Caco-2 (cell line): Measurements from ENCODE around the gene ECT2. TPM values are rescaled to one million over a fixed set of nuclear protein-coding genes. Genes with fewer than 3 reads are reported as not detected.

Experiments used
- BruUV-seq: library from RNA; stranded (reverse); fragments of 400-500 nt; replicated peaks from 2 replicates; lab custom pipeline; 2021; lab: Mats Ljungman, UMichigan
- CTCF ChIA-PET: fragments of 300-600 bp; sonication (Branson Sonifier 250); formaldehyde crosslinking; loops from one replicate; lab custom pipeline; 2022; ENCODE audit warnings: antibody characterized with exemption; lab: Charles Lee
- POLR2A ChIA-PET: fragments of 300-600 bp; sonication (Branson Sonifier 250); formaldehyde crosslinking; loops from one replicate; lab custom pipeline; 2022; ENCODE audit warnings: antibody characterized with exemption; lab: Charles Lee
- DNase-seq, 2 experiments: peaks; one replicate each; pipeline versions ENCODE4 v3.0.0 to v3.0.0-alpha.2; 2020 to 2022
- H3K27me3 ChIP-seq: replicated peaks from 2 replicates; pipeline ENCODE4 v1.6.0; 2011; ENCODE audit warnings: low read length; ENCODE audit not compliant: control insufficient read depth, insufficient read depth
- H3K36me3 ChIP-seq: 2 replicates; pipeline ENCODE4 v1.5.1; 2011; ENCODE audit warnings: low read length; ENCODE audit not compliant: control insufficient read depth, insufficient read depth
- H3K4me1 ChIP-seq: fragments of 250-450 bp; sonication (Bioruptor Pico); 2 replicates; pipeline ENCODE4 v1.5.1; 2020; ENCODE audit warnings: mild to moderate bottlenecking
- H3K4me3 ChIP-seq: 2 replicates; pipeline ENCODE4 v1.5.1; 2011; ENCODE audit warnings: low read depth, mild to moderate bottlenecking, control low read depth, low read length
- H3K9me3 ChIP-seq: fragments of 250-450 bp; sonication (Bioruptor Pico); 2 replicates; pipeline ENCODE4 v1.5.1; 2020; ENCODE audit warnings: mild to moderate bottlenecking, moderate library complexity
- H3K27ac Mint-ChIP-seq: one replicate; pipeline ENCODE4 v1.8.0; 2022; ENCODE audit warnings: mixed read lengths; ENCODE audit not compliant: unreplicated experiment
- H3K27me3 Mint-ChIP-seq: one replicate; pipeline ENCODE4 v1.8.0; 2022; ENCODE audit warnings: mixed read lengths; ENCODE audit not compliant: insufficient read depth, unreplicated experiment
- H3K36me3 Mint-ChIP-seq: one replicate; pipeline ENCODE4 v1.8.0; 2022; ENCODE audit warnings: mild to moderate bottlenecking, mixed read lengths; ENCODE audit not compliant: insufficient read depth, unreplicated experiment
- H3K4me1 Mint-ChIP-seq: one replicate; pipeline ENCODE4 v1.8.0; 2022; ENCODE audit warnings: low read depth, mixed read lengths; ENCODE audit not compliant: unreplicated experiment
- H3K4me3 Mint-ChIP-seq: one replicate; pipeline ENCODE4 v1.8.0; 2022; ENCODE audit warnings: mild to moderate bottlenecking, moderate library complexity, mixed read lengths; ENCODE audit not compliant: unreplicated experiment
- H3K9me3 Mint-ChIP-seq: one replicate; pipeline ENCODE4 v1.8.0; 2022; ENCODE audit warnings: mixed read lengths; ENCODE audit not compliant: unreplicated experiment
- intact Hi-C: fragments of 100-400 bp; cut with micrococcal nuclease; formaldehyde crosslinking; loops from one replicate; pipeline ENCODE4 v1.10.0; 2022; ENCODE audit not compliant: unreplicated experiment
- total RNA-seq: library from RNA; stranded (reverse); gene quantifications from 2 replicates; pipeline ENCODE4 v1.2.3, GENCODE V29; 2022
- TF ChIP-seq, protein P1 (sequence below), 2 experiments: fragments of 200-600 bp in 1 of 2; IDR thresholded peaks; 1 replicate in 1 of 2; 2 replicates in 1 of 2; pipeline versions ENCODE4 v1.5.1 to v1.8.0; 2011 to 2022; ENCODE audit warnings: antibody characterized with exemption in 1 of 2, control low read depth in 1 of 2, inconsistent platforms in 1 of 2, low read depth in 1 of 2, low read length in 1 of 2, mild to moderate bottlenecking in 1 of 2, moderate library complexity in 1 of 2; ENCODE audit not compliant: insufficient read depth in 1 of 2, severe bottlenecking in 1 of 2, unreplicated experiment in 1 of 2

The ECT2 gene
- total RNA-seq, 1 experiment from 2014 or later = 68.0 TPM

DNA sequence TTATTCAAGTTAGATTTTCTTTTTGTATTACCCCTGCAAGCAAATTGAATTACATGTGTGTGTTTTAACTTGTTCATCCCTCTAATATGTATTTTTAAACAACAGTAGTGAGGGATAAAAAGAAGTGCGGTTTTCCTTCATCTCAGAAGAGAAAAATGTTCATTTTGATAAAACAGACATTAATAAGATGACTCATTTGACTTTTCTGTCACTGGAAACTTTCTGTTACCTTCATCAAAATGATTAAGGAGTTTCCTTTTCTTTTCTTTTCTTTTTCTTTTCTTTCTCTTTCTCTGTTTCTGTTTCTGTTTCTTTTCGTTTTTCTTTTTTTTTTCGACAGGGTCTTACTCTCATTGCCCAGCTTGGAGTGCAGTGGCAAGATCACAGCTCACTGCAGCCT lies 53.0 kb downstream of the ECT2 start:
- Histone ChIP-seq H3K27me3 (no peaks in the 10 kb centered on the region), H3K4me3 (no peak overlapping the region), H3K36me3 (no peaks in the 10 kb centered on the region; the same call in 1 of the 2 replicates), H3K9me3 (no peaks in the 10 kb centered on the region), H3K4me1 (no peaks in the 10 kb centered on the region)
- BruUV-seq = no TSS peak
- intact Hi-C loops = no loop called here
- Mint-ChIP-seq H3K27me3 (no peaks in the 10 kb centered on the region), H3K36me3 (peaks cover 46% of the 10 kb centered on the region), H3K27ac (no peak overlapping the region), H3K9me3 (no peaks in the 10 kb centered on the region), H3K4me3 (no peak overlapping the region), H3K4me1 (no peaks in the 10 kb centered on the region)
- TF ChIP-seq, protein P1, sequence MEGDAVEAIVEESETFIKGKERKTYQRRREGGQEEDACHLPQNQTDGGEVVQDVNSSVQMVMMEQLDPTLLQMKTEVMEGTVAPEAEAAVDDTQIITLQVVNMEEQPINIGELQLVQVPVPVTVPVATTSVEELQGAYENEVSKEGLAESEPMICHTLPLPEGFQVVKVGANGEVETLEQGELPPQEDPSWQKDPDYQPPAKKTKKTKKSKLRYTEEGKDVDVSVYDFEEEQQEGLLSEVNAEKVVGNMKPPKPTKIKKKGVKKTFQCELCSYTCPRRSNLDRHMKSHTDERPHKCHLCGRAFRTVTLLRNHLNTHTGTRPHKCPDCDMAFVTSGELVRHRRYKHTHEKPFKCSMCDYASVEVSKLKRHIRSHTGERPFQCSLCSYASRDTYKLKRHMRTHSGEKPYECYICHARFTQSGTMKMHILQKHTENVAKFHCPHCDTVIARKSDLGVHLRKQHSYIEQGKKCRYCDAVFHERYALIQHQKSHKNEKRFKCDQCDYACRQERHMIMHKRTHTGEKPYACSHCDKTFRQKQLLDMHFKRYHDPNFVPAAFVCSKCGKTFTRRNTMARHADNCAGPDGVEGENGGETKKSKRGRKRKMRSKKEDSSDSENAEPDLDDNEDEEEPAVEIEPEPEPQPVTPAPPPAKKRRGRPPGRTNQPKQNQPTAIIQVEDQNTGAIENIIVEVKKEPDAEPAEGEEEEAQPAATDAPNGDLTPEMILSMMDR (IDR thresholded peaks at IDR 0.05; ENCODE audit: insufficient read depth in 1 of 2, low read depth in 1 of 2, low read length in 1 of 2, severe bottlenecking in 1 of 2, unreplicated experiment in 1 of 2) = no peak
- CTCF ChIA-PET = no interaction called here
- POLR2A ChIA-PET = no interaction called here
- DNase-seq = no peak

DNA sequence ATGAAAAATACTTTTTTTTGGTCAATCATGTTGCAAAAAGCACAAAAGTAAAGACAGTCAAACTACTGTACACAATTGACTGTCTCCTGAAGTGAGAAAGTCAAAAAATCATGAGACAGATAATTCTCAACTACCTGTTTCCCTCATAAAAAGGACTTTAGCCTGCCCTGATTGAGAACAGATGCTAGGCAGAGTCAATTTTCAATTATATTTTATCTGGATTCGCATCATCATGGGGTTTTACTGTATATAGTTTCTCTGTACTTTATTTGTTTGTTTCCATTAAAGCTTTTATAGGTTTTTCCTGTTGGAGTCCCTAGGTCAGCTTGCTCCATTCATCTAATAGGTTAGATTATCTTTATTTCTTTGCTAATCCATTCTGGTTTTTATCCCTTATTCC lies 53.8 kb downstream of the ECT2 start:
- no peaks in the 10 kb centered on the region for H3K4me1 ChIP-seq
- ChIA-PET CTCF (interaction anchor here (0.7 kb wide), 1 partner anchor 55 kb away, joined by 3 read pairs; no protein-coding TSS in a partner anchor), POLR2A (no interaction called here)
- H3K4me3 Mint-ChIP-seq = no peak overlapping the region
- TF ChIP-seq, protein P1 (IDR thresholded peaks at IDR 0.05; ENCODE audit: insufficient read depth in 1 of 2, low read depth in 1 of 2, low read length in 1 of 2, severe bottlenecking in 1 of 2, unreplicated experiment in 1 of 2) = no peak
- no peaks in the 10 kb centered on the region for H3K9me3 ChIP-seq
- H3K27me3 Mint-ChIP-seq = no peaks in the 10 kb centered on the region
- H3K4me3 ChIP-seq = no peak overlapping the region
- no TSS peak for BruUV-seq
- H3K27ac Mint-ChIP-seq = no peak overlapping the region
- H3K36me3 ChIP-seq = no peaks in the 10 kb centered on the region; the same call in 1 of the 2 replicates
- H3K27me3 ChIP-seq = no peaks in the 10 kb centered on the region
- intact Hi-C loops = no loop called here
- peaks cover 49% of the 10 kb centered on the region for H3K36me3 Mint-ChIP-seq
- no peaks in the 10 kb centered on the region for H3K4me1 Mint-ChIP-seq
- no peaks in the 10 kb centered on the region for H3K9me3 Mint-ChIP-seq
- DNase-seq = no peak

DNA sequence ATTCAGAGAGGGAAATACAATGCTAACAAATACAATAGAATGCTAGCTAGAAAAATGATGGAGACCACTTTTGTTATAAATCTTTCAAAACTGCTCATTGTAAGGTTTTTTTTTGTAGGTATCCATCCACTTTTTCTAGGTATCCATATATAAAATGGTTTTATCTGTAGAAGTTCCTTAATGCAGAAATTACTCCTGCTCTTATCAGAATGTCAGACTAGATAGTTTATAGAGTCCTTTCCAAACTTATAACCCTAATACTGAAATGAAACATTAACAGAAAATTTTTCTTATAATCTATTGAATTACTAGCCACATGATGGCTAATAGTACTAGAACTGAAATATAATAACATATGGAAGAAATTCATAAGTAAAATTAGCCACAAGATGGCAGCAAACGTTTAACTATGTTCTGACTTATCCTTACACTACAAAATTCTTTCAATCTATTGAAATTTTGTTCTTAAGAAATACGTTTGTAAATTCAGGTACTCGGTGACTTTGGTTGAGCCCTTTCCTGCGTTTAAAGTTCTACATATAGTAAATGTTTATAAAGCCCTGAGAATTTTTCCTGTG lies 58.5 kb downstream of the ECT2 start:
- no TSS peak for BruUV-seq

More for the DNA sequence above, 58.5 kb downstream of the ECT2 start:
- Mint-ChIP-seq H3K4me3 (no peak overlapping the region), H3K27me3 (no peaks in the 10 kb centered on the region), H3K9me3 (no peaks in the 10 kb centered on the region), H3K4me1 (no peaks in the 10 kb centered on the region), H3K36me3 (peaks cover 31% of the 10 kb centered on the region), H3K27ac (no peak overlapping the region)
- DNase-seq = no peak
- TF ChIP-seq, protein P1 (IDR thresholded peaks at IDR 0.05; ENCODE audit: insufficient read depth in 1 of 2, low read depth in 1 of 2, low read length in 1 of 2, severe bottlenecking in 1 of 2, unreplicated experiment in 1 of 2) = peak in 1 of 2 experiments; percentile 42
- H3K27me3 ChIP-seq = no peaks in the 10 kb centered on the region
- no peaks in the 10 kb centered on the region for H3K4me1 ChIP-seq
- H3K9me3 ChIP-seq = no peaks in the 10 kb centered on the region
- H3K4me3 ChIP-seq = no peak overlapping the region
- H3K36me3 ChIP-seq = no peaks in the 10 kb centered on the region; the same call in 1 of the 2 replicates
- POLR2A ChIA-PET = no interaction called here
- CTCF ChIA-PET = no interaction called here
- intact Hi-C loops = loop anchor here (1.0 to 2.0 kb wide), 2 partner anchors 102 to 236 kb away; no protein-coding TSS in a partner anchor
